Measurements from ENCODE around the gene KCNQ5. TPM values are rescaled to one million over a fixed set of nuclear protein-coding genes. Genes with fewer than 3 reads are reported as not detected.

The KCNQ5 gene
- total RNA-seq, 3 donors from 2014 or later (not counting 1 experiment from before 2014, with no cell fraction given), result 8.2 to 9.7 (median 8.7) TPM

GRCh38 chr6:72683797-72684196 lies 61.9 kb downstream of the KCNQ5 start:
- no peak overlapping the region for H3K4me3 Mint-ChIP-seq
- TF ChIP-seq CTCF (IDR thresholded peaks at IDR 0.05), result no peak
- no peaks in the 10 kb centered on the region for H3K36me3 Mint-ChIP-seq
- peaks cover 0 to 19% of the 10 kb centered on the region in 2 donors for H3K4me1 Mint-ChIP-seq
- WGBS (ENCODE audit: insufficient coverage), result 95% methylated on average over 2 of the region's 3 CpGs
- no peaks in the 10 kb centered on the region for H3K9me3 ChIP-seq (ENCODE audit: control insufficient read depth, insufficient read depth, low read length)
- DNase-seq (no peak), ATAC-seq (no peak)
- H3K27me3 ChIP-seq (ENCODE audit: control insufficient read depth, insufficient read depth, low read length), result no peaks in the 10 kb centered on the region
- H3K27me3 Mint-ChIP-seq (ENCODE audit: low read depth in 2 of 2), result no peaks in the 10 kb centered on the region
- H3K4me1 ChIP-seq (ENCODE audit: control insufficient read depth, insufficient read depth, low read length), result no peaks in the 10 kb centered on the region
- H3K27ac ChIP-seq (ENCODE audit: low read length), result no peak overlapping the region
- H3K9me3 Mint-ChIP-seq, result no peaks in the 10 kb centered on the region
- H3K27ac Mint-ChIP-seq, result no peak overlapping the region
- intact Hi-C loops (cut with micrococcal nuclease), result no loop called here
- no peak overlapping the region for H3K4me3 ChIP-seq (ENCODE audit: low read length)
- H3K36me3 ChIP-seq (ENCODE audit: control insufficient read depth, insufficient read depth, low read length), result no peaks in the 10 kb centered on the region

GRCh38 chr6:72689107-72689954 lies 67.5 kb downstream of the KCNQ5 start:
- DNase-seq (no peak), ATAC-seq (no peak)
- Histone ChIP-seq H3K4me3 (ENCODE audit: low read length) (no peak overlapping the region), H3K27ac (ENCODE audit: low read length) (no peak overlapping the region), H3K4me1 (ENCODE audit: control insufficient read depth, insufficient read depth, low read length) (no peaks in the 10 kb centered on the region), H3K27me3 (ENCODE audit: control insufficient read depth, insufficient read depth, low read length) (no peaks in the 10 kb centered on the region), H3K9me3 (ENCODE audit: control insufficient read depth, insufficient read depth, low read length) (no peaks in the 10 kb centered on the region), H3K36me3 (ENCODE audit: control insufficient read depth, insufficient read depth, low read length) (no peaks in the 10 kb centered on the region)
- Mint-ChIP-seq H3K4me3 (no peak overlapping the region), H3K36me3 (no peaks in the 10 kb centered on the region), H3K4me1 (peaks cover 0 to 5% of the 10 kb centered on the region in 2 donors), H3K9me3 (no peaks in the 10 kb centered on the region), H3K27ac (no peak overlapping the region), H3K27me3 (ENCODE audit: low read depth in 2 of 2) (no peaks in the 10 kb centered on the region)
- 76% methylated on average over 6 of the region's 7 CpGs for WGBS (ENCODE audit: insufficient coverage)
- no peak for TF ChIP-seq CTCF (IDR thresholded peaks at IDR 0.05)
- intact Hi-C loops (cut with micrococcal nuclease), result no loop called here

- intact Hi-C loops (cut with micrococcal nuclease), result no loop called here
- WGBS (ENCODE audit: insufficient coverage), result no CpG with 5 or more reads among the region's 6 CpGs
Observed at GRCh38 chr6:72691249-72691648, 69.4 kb downstream of the KCNQ5 start.

More at GRCh38 chr6:72691249-72691648, 69.4 kb downstream of the KCNQ5 start:
- Mint-ChIP-seq H3K9me3 (no peaks in the 10 kb centered on the region), H3K27me3 (ENCODE audit: low read depth in 2 of 2) (no peaks in the 10 kb centered on the region), H3K4me1 (no peaks in the 10 kb centered on the region), H3K4me3 (no peak overlapping the region), H3K27ac (no peak overlapping the region), H3K36me3 (no peaks in the 10 kb centered on the region)
- Histone ChIP-seq H3K27me3 (ENCODE audit: control insufficient read depth, insufficient read depth, low read length) (no peaks in the 10 kb centered on the region), H3K4me3 (ENCODE audit: low read length) (no peak overlapping the region), H3K36me3 (ENCODE audit: control insufficient read depth, insufficient read depth, low read length) (no peaks in the 10 kb centered on the region), H3K4me1 (ENCODE audit: control insufficient read depth, insufficient read depth, low read length) (no peaks in the 10 kb centered on the region), H3K9me3 (ENCODE audit: control insufficient read depth, insufficient read depth, low read length) (no peaks in the 10 kb centered on the region), H3K27ac (ENCODE audit: low read length) (no peak overlapping the region)
- ATAC-seq (no peak), DNase-seq (no peak)
- TF ChIP-seq CTCF (IDR thresholded peaks at IDR 0.05), result no peak
